BE2C (cell line): Measurements from ENCODE around the gene MFSD6.

Source experiments
- DNase-seq: peaks from one replicate; pipeline ENCODE4 v3.0.0-alpha.2; 2020
- H3K27me3 ChIP-seq: fragments of 250-450 bp; sonication (Bioruptor Pico); 2 replicates; pipeline ENCODE4 v1.5.1; 2020; ENCODE audit warnings: mild to moderate bottlenecking
- H3K36me3 ChIP-seq: fragments of 250-450 bp; sonication (Bioruptor Pico); 2 replicates; pipeline ENCODE4 v1.5.1; 2020; ENCODE audit warnings: mild to moderate bottlenecking
- H3K4me1 ChIP-seq: fragments of 250-450 bp; sonication (Bioruptor Pico); 2 replicates; pipeline ENCODE4 v1.5.1; 2020
- H3K4me3 ChIP-seq: 2 replicates; pipeline ENCODE4 v1.5.1; 2011; ENCODE audit warnings: low read depth, low read length
- H3K9me3 ChIP-seq: fragments of 250-450 bp; sonication (Bioruptor Pico); 2 replicates; pipeline ENCODE4 v1.5.1; 2020
- TF ChIP-seq, protein P1 (sequence below): IDR thresholded peaks from 2 replicates; pipeline ENCODE4 v1.5.1; 2012; ENCODE audit warnings: mild to moderate bottlenecking, low read depth, low read length

Gene MFSD6

DNA sequence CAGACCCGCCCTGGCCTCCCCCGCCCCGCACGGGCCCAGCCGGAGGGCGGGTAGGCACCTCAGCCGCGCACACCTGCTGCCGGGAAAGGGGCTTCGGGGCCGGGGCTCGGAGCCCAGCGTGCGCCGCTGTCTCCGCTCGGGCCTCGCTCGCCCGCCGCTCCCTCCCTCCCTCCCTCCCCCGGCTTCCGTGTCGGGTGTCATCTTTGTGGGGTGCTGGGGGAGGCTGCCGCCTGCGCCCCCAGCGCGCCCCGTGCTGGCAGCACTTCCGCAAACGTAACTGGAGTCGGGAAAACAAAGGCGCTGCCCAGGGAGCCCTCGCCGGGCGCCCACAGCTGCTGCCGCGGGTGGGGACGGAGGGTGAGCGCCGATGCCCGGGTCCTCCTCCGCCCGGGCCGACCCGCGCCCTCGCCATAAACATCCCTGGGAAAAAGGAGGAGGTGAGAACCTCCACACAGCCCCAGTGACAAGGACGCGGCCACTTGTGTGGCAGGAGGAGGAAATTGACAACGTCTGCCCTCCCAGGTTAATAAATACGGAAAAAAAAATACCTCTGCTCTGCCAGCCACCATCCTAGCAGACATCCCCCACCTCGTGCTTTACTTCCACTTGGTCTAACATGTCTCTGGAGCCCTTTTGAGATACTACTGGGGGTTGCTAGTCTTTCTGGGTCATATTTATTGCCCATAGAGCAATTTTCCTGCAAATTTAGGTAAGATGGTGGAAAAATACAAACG lies 550 bp downstream of the MFSD6 start:
- H3K36me3 ChIP-seq, result no peaks in the 10 kb centered on the region
- H3K9me3 ChIP-seq, result no peaks in the 10 kb centered on the region
- peaks cover 5% of the 10 kb centered on the region for H3K4me1 ChIP-seq
- TF ChIP-seq, protein P1, sequence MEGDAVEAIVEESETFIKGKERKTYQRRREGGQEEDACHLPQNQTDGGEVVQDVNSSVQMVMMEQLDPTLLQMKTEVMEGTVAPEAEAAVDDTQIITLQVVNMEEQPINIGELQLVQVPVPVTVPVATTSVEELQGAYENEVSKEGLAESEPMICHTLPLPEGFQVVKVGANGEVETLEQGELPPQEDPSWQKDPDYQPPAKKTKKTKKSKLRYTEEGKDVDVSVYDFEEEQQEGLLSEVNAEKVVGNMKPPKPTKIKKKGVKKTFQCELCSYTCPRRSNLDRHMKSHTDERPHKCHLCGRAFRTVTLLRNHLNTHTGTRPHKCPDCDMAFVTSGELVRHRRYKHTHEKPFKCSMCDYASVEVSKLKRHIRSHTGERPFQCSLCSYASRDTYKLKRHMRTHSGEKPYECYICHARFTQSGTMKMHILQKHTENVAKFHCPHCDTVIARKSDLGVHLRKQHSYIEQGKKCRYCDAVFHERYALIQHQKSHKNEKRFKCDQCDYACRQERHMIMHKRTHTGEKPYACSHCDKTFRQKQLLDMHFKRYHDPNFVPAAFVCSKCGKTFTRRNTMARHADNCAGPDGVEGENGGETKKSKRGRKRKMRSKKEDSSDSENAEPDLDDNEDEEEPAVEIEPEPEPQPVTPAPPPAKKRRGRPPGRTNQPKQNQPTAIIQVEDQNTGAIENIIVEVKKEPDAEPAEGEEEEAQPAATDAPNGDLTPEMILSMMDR, result no peak
- H3K4me3 ChIP-seq, result peak overlapping the region; percentile 79
- H3K27me3 ChIP-seq, result no peaks in the 10 kb centered on the region; the same call in 1 of the 2 replicates
- DNase-seq, result peak; percentile 35

DNA sequence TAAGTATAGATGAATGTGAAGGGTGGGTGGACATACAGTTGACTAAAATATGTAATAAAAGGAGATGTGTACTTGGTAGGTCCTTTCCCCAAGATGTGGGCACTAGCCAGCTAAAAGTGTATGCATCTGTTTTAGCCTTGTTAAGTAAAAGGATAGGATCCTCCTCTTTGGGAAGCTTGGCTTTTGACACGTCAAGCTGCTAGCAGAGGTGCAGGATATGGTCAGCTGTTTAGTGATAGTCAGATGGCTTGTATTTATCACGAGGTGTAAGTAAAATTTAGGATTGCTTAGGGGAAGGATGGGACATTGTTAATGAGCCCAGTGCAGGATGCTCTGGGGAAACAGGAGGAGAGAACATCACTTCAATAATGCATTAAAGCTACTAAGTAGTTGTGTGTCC lies 1.5 kb downstream of the MFSD6 start:
- Histone ChIP-seq H3K9me3 (no peaks in the 10 kb centered on the region), H3K27me3 (no peaks in the 10 kb centered on the region; the same call in 1 of the 2 replicates), H3K4me1 (peaks cover 5% of the 10 kb centered on the region), H3K4me3 (peak overlapping the region; percentile 79), H3K36me3 (no peaks in the 10 kb centered on the region)
- TF ChIP-seq, protein P1, result no peak
- no peak for DNase-seq

DNA sequence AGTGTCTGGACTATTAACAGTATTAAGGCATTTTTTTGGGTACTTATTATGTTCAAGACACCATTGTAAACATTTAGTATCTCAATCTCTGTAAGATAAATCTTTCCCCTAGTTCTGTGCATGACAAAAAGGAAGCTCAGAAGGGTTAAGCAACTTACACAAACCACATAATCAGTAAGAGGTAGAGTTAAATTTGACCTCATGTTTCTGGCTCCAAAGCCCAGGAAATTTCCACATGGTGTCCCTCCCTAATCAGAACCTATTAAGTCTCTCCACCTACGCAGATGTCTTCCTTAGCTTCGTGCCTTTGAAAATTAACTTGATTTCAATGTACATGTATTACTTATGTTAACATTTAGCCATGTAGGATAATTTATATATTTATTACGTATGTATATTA lies 2.0 kb downstream of the MFSD6 start:
- TF ChIP-seq, protein P1, result no peak
- H3K9me3 ChIP-seq, result no peaks in the 10 kb centered on the region
- H3K4me3 ChIP-seq, result no peak overlapping the region
- no peak for DNase-seq
- peaks cover 5% of the 10 kb centered on the region for H3K4me1 ChIP-seq
- no peaks in the 10 kb centered on the region; the same call in 1 of the 2 replicates for H3K27me3 ChIP-seq
- H3K36me3 ChIP-seq, result no peaks in the 10 kb centered on the region

DNA sequence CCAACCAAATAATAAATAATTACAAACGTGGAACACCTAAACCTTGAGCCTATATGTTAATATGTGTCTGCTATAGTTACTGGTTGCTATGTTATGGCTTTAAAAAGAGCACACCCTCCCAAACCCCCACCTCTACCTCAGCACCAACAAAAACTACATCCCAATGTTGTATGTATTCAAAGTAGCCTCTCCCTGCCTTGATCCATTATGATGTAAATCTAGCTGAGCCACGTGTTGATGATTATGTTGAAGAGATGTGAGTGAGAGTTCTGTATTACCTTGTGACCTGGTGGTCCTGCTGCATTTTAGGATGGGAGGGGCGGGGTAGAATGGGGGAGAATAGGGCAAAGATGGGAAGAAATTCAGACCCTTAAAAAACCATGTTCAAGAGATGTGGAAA lies 4.8 kb downstream of the MFSD6 start:
- DNase-seq, result no peak

DNA sequence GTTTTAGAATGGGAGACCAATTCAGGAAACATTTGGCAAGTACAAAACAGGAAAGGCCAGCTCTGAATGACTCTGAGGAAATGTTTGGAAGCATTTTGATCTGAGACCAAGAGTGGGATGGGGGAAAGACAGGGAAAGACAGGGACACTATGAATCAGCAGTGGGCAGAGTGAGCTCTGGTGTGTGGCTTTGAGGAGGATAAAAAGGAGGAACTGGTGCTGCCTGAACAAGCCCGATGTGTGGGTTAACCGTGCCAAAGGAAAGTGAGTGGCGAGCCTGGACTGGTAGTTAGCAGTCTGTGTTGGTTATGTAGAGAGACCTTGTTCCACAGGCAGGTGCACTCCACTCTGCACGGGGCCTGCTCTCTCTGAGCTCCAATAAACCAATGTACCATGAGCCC lies 5.3 kb downstream of the MFSD6 start:
- TF ChIP-seq, protein P1, result no peak
- H3K4me1 ChIP-seq, result peaks cover 11% of the 10 kb centered on the region
- H3K9me3 ChIP-seq, result no peaks in the 10 kb centered on the region
- H3K36me3 ChIP-seq, result no peaks in the 10 kb centered on the region
- no peak overlapping the region for H3K4me3 ChIP-seq
- no peak for DNase-seq
- H3K27me3 ChIP-seq, result no peaks in the 10 kb centered on the region

More for the DNA sequence above, 4.8 kb downstream of the MFSD6 start:
- H3K4me1 ChIP-seq, result peaks cover 11% of the 10 kb centered on the region
- no peaks in the 10 kb centered on the region for H3K36me3 ChIP-seq
- no peak overlapping the region for H3K4me3 ChIP-seq
- no peaks in the 10 kb centered on the region for H3K9me3 ChIP-seq
- H3K27me3 ChIP-seq, result no peaks in the 10 kb centered on the region; the same call in 1 of the 2 replicates
- TF ChIP-seq, protein P1, result no peak

DNA sequence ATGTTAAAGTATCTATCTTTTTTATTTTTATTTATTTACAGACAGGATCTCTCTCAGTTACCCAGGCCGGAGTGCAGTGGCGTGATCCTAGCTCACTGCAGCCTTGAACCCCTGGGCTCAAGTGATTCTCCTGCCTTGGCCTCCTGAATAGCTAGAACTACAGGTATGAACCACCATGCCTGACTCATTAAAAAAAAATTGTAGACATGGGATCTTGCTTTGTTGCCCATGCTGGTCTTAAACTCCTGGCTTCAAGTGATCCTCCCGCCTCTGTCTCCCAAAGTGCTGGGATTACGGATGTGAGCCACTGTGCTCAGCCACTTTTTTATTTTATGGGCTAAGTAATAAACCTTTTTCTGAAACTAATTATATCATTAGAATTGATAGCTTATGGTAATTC lies 7.1 kb downstream of the MFSD6 start:
- no peaks in the 10 kb centered on the region for H3K9me3 ChIP-seq
- DNase-seq, result no peak
- no peak overlapping the region for H3K4me3 ChIP-seq
- no peaks in the 10 kb centered on the region for H3K36me3 ChIP-seq
- H3K4me1 ChIP-seq, result peaks cover 6% of the 10 kb centered on the region
- no peaks in the 10 kb centered on the region for H3K27me3 ChIP-seq
- TF ChIP-seq, protein P1, result no peak
